ENCODE data around the gene PRR23A. TPM values are rescaled to one million over a fixed set of nuclear protein-coding genes. Genes with fewer than 3 reads are reported as not detected.

Gene PRR23A
- total RNA-seq, 1 donor from 2014 or later, result not detected

DNA sequence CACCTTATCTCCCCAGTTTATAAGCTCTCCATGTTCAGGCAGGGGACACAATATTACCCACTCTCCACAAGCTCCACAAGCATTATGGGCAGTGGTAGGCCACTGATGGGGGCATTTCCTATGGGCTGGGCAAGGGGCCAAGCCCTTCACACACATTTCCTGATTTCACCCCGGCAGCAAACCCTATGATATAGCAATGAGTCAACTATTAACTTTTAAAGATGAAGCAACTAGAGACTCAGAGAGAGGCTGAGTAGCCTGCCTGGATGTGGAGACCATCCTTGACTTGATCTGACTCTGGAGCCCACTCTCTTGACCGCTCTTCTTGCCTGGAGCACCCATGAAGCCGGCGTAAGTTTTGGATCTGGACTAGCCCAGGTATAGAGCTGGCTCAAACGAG is 31.6 kb downstream of the PRR23A start:
- DNase-seq (ENCODE audit: extremely low read depth, low read depth, low spot score), result no peak

DNA sequence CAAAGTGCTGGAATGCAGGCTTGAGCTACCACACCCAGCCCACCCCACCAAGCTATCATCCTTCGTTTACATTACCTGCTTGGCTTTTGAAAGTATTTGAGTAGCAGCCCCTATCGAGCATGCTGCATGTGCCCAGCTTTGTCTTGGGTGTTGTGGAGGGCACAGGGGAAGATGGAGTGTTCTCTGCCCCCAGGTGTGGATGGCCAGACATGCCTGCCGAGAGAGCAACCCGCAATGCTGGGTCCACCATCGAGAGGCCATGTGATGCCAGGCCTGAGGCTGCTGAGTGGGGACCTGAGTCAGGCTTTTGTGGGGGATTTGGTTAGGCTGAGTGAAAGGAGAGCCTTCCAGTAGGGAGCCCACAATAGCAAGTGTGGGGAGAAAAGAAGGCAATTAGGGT is 33.1 kb downstream of the PRR23A start:
- no peak for DNase-seq (ENCODE audit: extremely low read depth, low read depth, low spot score)

DNA sequence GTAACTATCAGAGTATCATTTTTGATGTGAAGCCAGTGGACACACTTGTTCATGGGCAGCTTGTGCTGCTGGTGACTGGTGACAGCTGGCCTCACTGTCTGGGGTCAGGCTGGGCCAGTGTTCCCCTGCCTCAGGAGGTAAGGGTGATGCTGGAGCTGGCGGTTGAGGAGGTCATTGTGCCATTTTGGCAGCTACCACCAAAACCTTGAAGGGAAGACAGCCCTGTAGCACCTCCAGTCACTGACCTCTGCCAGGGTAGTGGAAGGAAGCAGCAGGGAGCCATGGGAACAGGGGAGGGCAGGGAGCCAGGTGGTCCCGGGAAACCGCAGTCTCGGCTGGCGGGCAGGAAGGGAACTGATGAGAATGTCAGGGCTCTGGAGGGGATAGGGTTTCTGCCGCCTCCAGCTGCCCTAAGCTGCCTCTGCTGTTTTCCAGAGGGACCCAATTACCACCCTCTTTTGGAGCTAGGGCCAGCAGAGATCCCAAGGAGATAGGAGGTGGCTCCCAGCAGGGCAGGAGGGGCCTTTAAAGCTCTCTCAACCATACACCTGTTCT is 34.2 kb downstream of the PRR23A start:
- no peak for DNase-seq (ENCODE audit: extremely low read depth, low read depth, low spot score)

DNA sequence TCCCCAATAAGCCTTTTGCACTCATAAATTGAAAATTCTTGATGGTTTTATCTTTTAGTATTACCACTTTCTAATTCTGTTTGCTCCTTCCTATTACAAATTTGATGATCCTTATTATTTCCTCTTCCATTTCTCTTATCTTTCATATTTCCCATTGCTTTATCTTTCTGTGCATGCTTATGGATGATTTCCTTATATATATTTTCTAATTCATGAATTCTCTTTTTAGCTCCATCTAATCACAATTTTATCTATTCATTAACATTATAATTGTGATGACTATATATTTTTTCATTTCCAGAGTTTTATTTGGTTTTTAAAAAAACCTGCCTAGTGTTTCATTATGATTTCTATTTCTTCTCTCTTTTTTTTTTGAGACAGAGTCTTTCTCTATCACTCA is 41.1 kb downstream of the PRR23A start:
- DNase-seq (ENCODE audit: extremely low read depth, low read depth, low spot score), result no peak

DNA sequence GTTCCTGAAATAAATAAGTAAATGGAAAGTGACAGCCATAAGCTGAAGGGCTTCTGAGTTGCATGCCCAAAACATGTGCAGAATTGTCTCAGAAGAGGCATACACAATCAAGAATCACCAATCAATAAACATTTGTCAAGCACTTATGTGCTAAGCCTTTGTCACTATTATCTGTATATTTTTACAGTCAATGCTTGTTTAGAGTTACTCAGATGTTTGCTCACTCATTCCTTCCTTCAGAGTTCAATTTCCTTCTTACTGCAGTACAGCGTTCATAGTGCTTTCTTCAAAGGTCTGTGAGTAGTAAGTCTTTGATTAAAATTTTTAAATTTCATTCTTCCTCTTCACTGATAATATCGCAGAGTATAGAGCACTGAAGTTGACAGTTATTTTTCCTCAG is 41.8 kb downstream of the PRR23A start:
- DNase-seq (ENCODE audit: extremely low read depth, low read depth, low spot score), result no peak

DNA sequence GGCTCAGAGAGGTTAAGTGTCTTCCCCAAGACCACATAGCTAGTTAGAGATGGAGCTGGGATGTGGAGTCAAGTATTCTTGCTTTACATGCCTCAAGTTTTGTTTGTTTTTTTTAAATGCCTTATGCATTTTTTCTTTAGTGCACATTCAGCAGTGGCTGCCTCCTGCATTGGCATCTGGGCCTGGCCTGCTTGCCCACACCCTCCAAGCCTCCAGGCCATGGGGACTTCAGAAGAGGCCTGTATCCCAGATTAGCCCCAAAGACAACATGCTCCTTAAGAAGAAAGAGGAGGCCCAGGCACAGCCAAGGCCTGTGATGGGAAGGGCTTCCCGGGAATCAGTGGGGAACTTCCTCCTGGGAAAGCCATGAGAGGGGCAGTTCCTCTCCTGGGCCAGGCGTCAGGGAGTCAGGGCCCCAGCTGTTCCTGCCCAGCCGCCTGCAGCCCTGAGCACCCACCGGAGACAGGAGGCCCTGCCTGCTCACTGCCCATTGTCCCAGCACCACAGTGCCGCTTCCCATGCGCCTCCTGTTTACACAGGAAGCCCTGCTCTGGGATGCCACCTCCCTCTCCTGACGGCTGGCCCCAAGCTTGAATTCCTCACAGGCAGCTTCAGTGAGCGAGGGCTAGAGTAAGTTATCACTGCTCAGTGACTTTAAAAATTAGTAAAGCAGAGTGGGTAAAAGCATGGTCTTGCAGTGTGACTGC is 43.1 kb downstream of the PRR23A start:
- no peak for DNase-seq (ENCODE audit: extremely low read depth, low read depth, low spot score)

DNA sequence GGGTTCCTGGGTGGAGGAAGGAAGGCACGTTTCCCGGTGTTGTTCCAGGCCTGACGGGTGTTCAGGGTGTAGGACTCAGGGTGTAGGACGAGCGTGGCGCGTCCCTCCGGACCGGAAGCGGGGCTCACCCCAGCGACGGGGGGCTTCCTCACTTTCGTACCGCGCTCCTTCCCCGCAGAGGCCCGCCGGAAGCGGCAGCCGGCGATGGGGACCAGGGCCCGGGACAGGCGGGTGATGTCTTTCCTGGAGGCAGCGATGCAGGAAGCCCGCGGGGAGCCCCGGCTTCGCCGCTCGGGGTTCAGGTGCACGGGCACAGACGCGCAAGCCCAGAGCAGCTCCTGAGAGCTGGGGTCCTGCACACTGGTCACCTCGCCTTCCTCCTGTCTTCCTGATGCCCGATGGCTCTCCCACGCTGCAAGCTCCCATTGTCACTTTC is 45.6 kb downstream of the PRR23A start:
- no peak for DNase-seq (ENCODE audit: extremely low read depth, low read depth, low spot score)

Other genes starting within 250 kb of the PRR23A start
- 11.9 and 19.7 TPM in 2 replicates for gene PIK3CB, start 171.3 kb downstream of the PRR23A start, total RNA-seq
- gene FOXL2, start 59.1 kb downstream of the PRR23A start, total RNA-seq, result 0.06 and 0.58 TPM in 2 replicates
- gene FOXL2NB, start 59.1 kb downstream of the PRR23A start, total RNA-seq, result 0.78 TPM in 1 of 2 replicates, not detected in the other
- not detected in 2 replicates for gene PRR23B, start 14.7 kb upstream of the PRR23A start, total RNA-seq
- gene PRR23C, start 38.6 kb upstream of the PRR23A start, total RNA-seq, result not detected in 2 replicates

Data from glomerular endothelial cell (primary cell).